ENCODE data around the gene TOMM20.

TOMM20 gene

GRCh38 chr1:235106457-235106856 lies 22.2 kb downstream of the TOMM20 start:
- Histone ChIP-seq H3K9me3 (no peaks in the 10 kb centered on the region), H3K27me3 (no peaks in the 10 kb centered on the region), H3K4me3 (no peak overlapping the region), H3K36me3 (peaks cover 29 to 46% (median 30%) of the 10 kb centered on the region in 3 donors), H3K4me1 (peaks cover 0 to 15% (median 0%) of the 10 kb centered on the region in 4 donors), H3K27ac (no peak overlapping the region)
- TF ChIP-seq, protein P1, sequence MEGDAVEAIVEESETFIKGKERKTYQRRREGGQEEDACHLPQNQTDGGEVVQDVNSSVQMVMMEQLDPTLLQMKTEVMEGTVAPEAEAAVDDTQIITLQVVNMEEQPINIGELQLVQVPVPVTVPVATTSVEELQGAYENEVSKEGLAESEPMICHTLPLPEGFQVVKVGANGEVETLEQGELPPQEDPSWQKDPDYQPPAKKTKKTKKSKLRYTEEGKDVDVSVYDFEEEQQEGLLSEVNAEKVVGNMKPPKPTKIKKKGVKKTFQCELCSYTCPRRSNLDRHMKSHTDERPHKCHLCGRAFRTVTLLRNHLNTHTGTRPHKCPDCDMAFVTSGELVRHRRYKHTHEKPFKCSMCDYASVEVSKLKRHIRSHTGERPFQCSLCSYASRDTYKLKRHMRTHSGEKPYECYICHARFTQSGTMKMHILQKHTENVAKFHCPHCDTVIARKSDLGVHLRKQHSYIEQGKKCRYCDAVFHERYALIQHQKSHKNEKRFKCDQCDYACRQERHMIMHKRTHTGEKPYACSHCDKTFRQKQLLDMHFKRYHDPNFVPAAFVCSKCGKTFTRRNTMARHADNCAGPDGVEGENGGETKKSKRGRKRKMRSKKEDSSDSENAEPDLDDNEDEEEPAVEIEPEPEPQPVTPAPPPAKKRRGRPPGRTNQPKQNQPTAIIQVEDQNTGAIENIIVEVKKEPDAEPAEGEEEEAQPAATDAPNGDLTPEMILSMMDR (IDR thresholded peaks at IDR 0.05), result no peak
- intact Hi-C loops (cut with DNase I; ENCODE audit: low total_unique reads), result no loop called here
- no peak for DNase-seq

GRCh38 chr1:235105051-235106043 lies 23.3 kb downstream of the TOMM20 start:
- intact Hi-C loops (cut with DNase I; ENCODE audit: low total_unique reads), result no loop called here
- TF ChIP-seq, protein P1 (IDR thresholded peaks at IDR 0.05), result no peak
- no peak overlapping the region for H3K4me3 ChIP-seq
- no peaks in the 10 kb centered on the region for H3K9me3 ChIP-seq
- H3K4me1 ChIP-seq, result peaks cover 0 to 15% (median 0%) of the 10 kb centered on the region in 4 donors
- H3K36me3 ChIP-seq, result peaks cover 19 to 34% (median 19%) of the 10 kb centered on the region in 3 donors
- no peak for DNase-seq
- no peaks in the 10 kb centered on the region for H3K27me3 ChIP-seq
- H3K27ac ChIP-seq, result no peak overlapping the region

DNA sequence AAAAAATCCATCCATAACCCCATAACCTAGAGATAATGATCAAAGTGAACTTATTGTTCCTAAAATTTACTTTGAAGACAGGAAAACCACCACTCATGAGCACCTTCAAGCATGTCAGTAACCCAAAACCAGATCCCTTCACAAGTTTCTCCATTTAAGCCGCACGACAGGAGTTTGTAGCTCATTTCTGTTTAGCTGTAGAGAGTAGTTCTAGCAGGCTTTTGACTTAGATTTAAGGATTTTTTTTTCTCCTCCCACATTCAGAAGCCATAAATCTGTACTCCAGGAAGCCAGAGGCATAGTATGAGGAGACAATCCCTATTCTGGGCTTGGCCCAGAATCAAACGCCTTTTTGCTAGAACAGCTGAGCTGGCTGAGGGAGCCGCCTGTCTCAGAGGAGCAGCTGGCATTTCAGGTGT lies 25.6 kb downstream of the TOMM20 start:
- no peaks in the 10 kb centered on the region for H3K9me3 ChIP-seq
- H3K4me3 ChIP-seq, result no peak overlapping the region
- H3K27me3 ChIP-seq, result no peaks in the 10 kb centered on the region
- peaks cover 0 to 11% (median 0%) of the 10 kb centered on the region in 3 donors for H3K36me3 ChIP-seq
- H3K27ac ChIP-seq, result no peak overlapping the region
- H3K4me1 ChIP-seq, result peaks cover 0 to 15% (median 0%) of the 10 kb centered on the region in 4 donors
- no peak for DNase-seq
- intact Hi-C loops (cut with DNase I; ENCODE audit: low total_unique reads), result loop anchor here (5.0 kb wide), 1 partner anchor 314 kb away; no protein-coding TSS in a partner anchor
- TF ChIP-seq, protein P1 (IDR thresholded peaks at IDR 0.05), result no peak

- H3K4me3 ChIP-seq, result no peak overlapping the region
- TF ChIP-seq, protein P1 (IDR thresholded peaks at IDR 0.05), result no peak
- DNase-seq, result no peak
- intact Hi-C loops (cut with DNase I; ENCODE audit: low total_unique reads), result loop anchor here (5.0 kb wide), 1 partner anchor 315 kb away; no protein-coding TSS in a partner anchor
- H3K27ac ChIP-seq, result no peak overlapping the region
- H3K4me1 ChIP-seq, result peaks cover 0 to 15% (median 0%) of the 10 kb centered on the region in 4 donors
- peaks cover 0 to 2% of the 10 kb centered on the region in 2 donors for H3K27me3 ChIP-seq
- no peaks in the 10 kb centered on the region for H3K9me3 ChIP-seq
- H3K36me3 ChIP-seq, result peaks cover 0 to 3% (median 0%) of the 10 kb centered on the region in 3 donors
Observed at GRCh38 chr1:235102259-235102582, 26.4 kb downstream of the TOMM20 start.

DNA sequence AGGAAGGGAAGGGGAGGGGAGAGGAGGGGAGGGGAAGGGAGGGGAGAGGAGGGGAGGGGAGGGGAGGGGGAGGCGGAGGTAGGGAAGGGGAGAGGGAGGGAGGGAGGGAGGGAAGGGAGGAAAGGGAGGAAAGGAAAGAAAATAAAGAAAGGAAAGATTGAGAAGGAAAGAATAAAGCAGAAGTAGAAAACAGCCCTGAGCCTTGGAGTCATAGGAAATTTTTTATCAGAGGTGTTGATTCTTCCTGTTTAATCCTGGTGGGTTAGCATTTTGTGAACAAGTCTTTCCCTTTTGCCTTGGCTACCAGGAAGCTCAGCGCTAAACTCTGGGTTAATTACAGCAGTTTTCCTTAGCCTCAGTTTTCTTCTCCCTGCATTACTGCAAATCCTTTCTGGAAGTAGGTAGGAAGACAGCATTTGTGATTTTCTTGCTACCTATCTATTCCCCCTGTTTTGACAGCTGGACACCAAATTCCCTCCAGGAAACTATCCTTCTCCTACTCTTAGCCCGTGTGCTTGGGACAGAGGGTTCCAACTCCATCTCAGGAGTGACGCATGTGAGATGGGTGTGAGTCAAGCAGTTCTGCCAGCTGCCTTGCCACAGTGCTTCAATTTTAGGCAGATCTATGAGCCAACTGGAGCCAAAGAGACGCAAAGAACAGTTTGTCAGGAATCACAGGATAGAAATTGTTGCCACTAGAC lies 26.9 kb downstream of the TOMM20 start:
- Histone ChIP-seq H3K27me3 (peaks cover 0 to 4% of the 10 kb centered on the region in 2 donors), H3K9me3 (no peaks in the 10 kb centered on the region), H3K27ac (no peak overlapping the region), H3K36me3 (no peaks in the 10 kb centered on the region), H3K4me1 (peaks cover 0 to 15% (median 0%) of the 10 kb centered on the region in 4 donors), H3K4me3 (no peak overlapping the region)
- intact Hi-C loops (cut with DNase I; ENCODE audit: low total_unique reads), result loop anchor here (5.0 kb wide), 1 partner anchor 316 kb away; no protein-coding TSS in a partner anchor
- DNase-seq, result no peak
- TF ChIP-seq, protein P1 (IDR thresholded peaks at IDR 0.05), result no peak
